Measurements from ENCODE around the gene RAD21L1. TPM values are rescaled to one million over a fixed set of nuclear protein-coding genes. Genes with fewer than 3 reads are reported as not detected.

Gene RAD21L1
- polyA plus RNA-seq, 2 donors, result not detected

GRCh38 chr20:1265226-1265915 is 39.5 kb downstream of the RAD21L1 start:
- peak overlapping the region in 1 of 2 donors; percentile 58 for H3K4me3 ChIP-seq (ENCODE audit: low read depth in 1 of 2, low read length in 2 of 2)
- H3K4me1 ChIP-seq (ENCODE audit: control insufficient read depth in 2 of 2, insufficient read depth in 2 of 2, low read length in 1 of 2), result peaks cover 0 to 2% of the 10 kb centered on the region in 2 donors
- 92 to 93% methylated on average over 4 of the region's 4 CpGs for WGBS, 2 donors
- no peaks in the 10 kb centered on the region for H3K27me3 ChIP-seq (ENCODE audit: control insufficient read depth in 1 of 2, insufficient read depth in 2 of 2, low read length in 2 of 2)
- H3K9me3 ChIP-seq (ENCODE audit: control insufficient read depth in 2 of 2, insufficient read depth in 1 of 2, low read depth in 1 of 2, low read length in 1 of 2), result no peaks in the 10 kb centered on the region
- no peaks in the 10 kb centered on the region for H3K36me3 ChIP-seq (ENCODE audit: control insufficient read depth in 2 of 2, insufficient read depth in 2 of 2, low read length in 1 of 2)
- no peak overlapping the region for H3K27ac ChIP-seq (ENCODE audit: low read depth in 2 of 2, low read length in 1 of 2)

GRCh38 chr20:1265916-1266166 is 40.0 kb downstream of the RAD21L1 start:
- peak overlapping the region; percentile 55 to 58 for H3K4me3 ChIP-seq (ENCODE audit: low read depth in 1 of 2, low read length in 2 of 2)
- no peaks in the 10 kb centered on the region for H3K36me3 ChIP-seq (ENCODE audit: control insufficient read depth in 2 of 2, insufficient read depth in 2 of 2, low read length in 1 of 2)
- H3K9me3 ChIP-seq (ENCODE audit: control insufficient read depth in 2 of 2, insufficient read depth in 1 of 2, low read depth in 1 of 2, low read length in 1 of 2), result no peaks in the 10 kb centered on the region
- 3 to 11% methylated on average over 10 of the region's 10 CpGs for WGBS, 2 donors
- H3K27me3 ChIP-seq (ENCODE audit: control insufficient read depth in 1 of 2, insufficient read depth in 2 of 2, low read length in 2 of 2), result no peaks in the 10 kb centered on the region
- H3K4me1 ChIP-seq (ENCODE audit: control insufficient read depth in 2 of 2, insufficient read depth in 2 of 2, low read length in 1 of 2), result peaks cover 0 to 2% of the 10 kb centered on the region in 2 donors
- no peak overlapping the region for H3K27ac ChIP-seq (ENCODE audit: low read depth in 2 of 2, low read length in 1 of 2)

GRCh38 chr20:1266167-1266973 is 40.5 kb downstream of the RAD21L1 start, which contains the start of gene SNPH:
SNPH (plus strand) TSS chr20:1266294; CDS start chr20:1296240, 29,946 bp downstream.
- Histone ChIP-seq H3K4me3 (ENCODE audit: low read depth in 1 of 2, low read length in 2 of 2) (peak within 1 kb of the TSS; percentile 55 to 58), H3K9me3 (ENCODE audit: control insufficient read depth in 2 of 2, insufficient read depth in 1 of 2, low read depth in 1 of 2, low read length in 1 of 2) (no peaks in the 10 kb centered on the region), H3K4me1 (ENCODE audit: control insufficient read depth in 2 of 2, insufficient read depth in 2 of 2, low read length in 1 of 2) (peaks cover 0 to 2% of the 10 kb centered on the region in 2 donors), H3K36me3 (ENCODE audit: control insufficient read depth in 2 of 2, insufficient read depth in 2 of 2, low read length in 1 of 2) (no peaks in the 10 kb centered on the region), H3K27me3 (ENCODE audit: control insufficient read depth in 1 of 2, insufficient read depth in 2 of 2, low read length in 2 of 2) (no peaks in the 10 kb centered on the region), H3K27ac (ENCODE audit: low read depth in 2 of 2, low read length in 1 of 2) (no peak within 1 kb of the TSS)
- 1% methylated on average over 55 to 61 of the region's 61 CpGs for WGBS, 2 donors

- H3K27ac ChIP-seq (ENCODE audit: low read depth in 2 of 2, low read length in 1 of 2), result no peak overlapping the region
- H3K4me3 ChIP-seq (ENCODE audit: low read depth in 1 of 2, low read length in 2 of 2), result no peak overlapping the region
These were observed 41.3 kb downstream of the RAD21L1 start for GRCh38 chr20:1267161-1267560.

GRCh38 chr20:1267809-1268374 is 42.0 kb downstream of the RAD21L1 start:
- 91% methylated on average over 3 of the region's 3 CpGs for WGBS, 2 donors
- Histone ChIP-seq H3K27ac (ENCODE audit: low read depth in 2 of 2, low read length in 1 of 2) (no peak overlapping the region), H3K36me3 (ENCODE audit: control insufficient read depth in 2 of 2, insufficient read depth in 2 of 2, low read length in 1 of 2) (no peaks in the 10 kb centered on the region), H3K4me1 (ENCODE audit: control insufficient read depth in 2 of 2, insufficient read depth in 2 of 2, low read length in 1 of 2) (peaks cover 0 to 2% of the 10 kb centered on the region in 2 donors), H3K4me3 (ENCODE audit: low read depth in 1 of 2, low read length in 2 of 2) (no peak overlapping the region), H3K27me3 (ENCODE audit: control insufficient read depth in 1 of 2, insufficient read depth in 2 of 2, low read length in 2 of 2) (no peaks in the 10 kb centered on the region), H3K9me3 (ENCODE audit: control insufficient read depth in 2 of 2, insufficient read depth in 1 of 2, low read depth in 1 of 2, low read length in 1 of 2) (no peaks in the 10 kb centered on the region)

More at GRCh38 chr20:1267161-1267560, 41.3 kb downstream of the RAD21L1 start:
- Histone ChIP-seq H3K9me3 (ENCODE audit: control insufficient read depth in 2 of 2, insufficient read depth in 1 of 2, low read depth in 1 of 2, low read length in 1 of 2) (no peaks in the 10 kb centered on the region), H3K36me3 (ENCODE audit: control insufficient read depth in 2 of 2, insufficient read depth in 2 of 2, low read length in 1 of 2) (no peaks in the 10 kb centered on the region), H3K27me3 (ENCODE audit: control insufficient read depth in 1 of 2, insufficient read depth in 2 of 2, low read length in 2 of 2) (no peaks in the 10 kb centered on the region), H3K4me1 (ENCODE audit: control insufficient read depth in 2 of 2, insufficient read depth in 2 of 2, low read length in 1 of 2) (peaks cover 0 to 2% of the 10 kb centered on the region in 2 donors)
- 70 to 73% methylated on average over 8 of the region's 8 CpGs for WGBS, 2 donors

DNA sequence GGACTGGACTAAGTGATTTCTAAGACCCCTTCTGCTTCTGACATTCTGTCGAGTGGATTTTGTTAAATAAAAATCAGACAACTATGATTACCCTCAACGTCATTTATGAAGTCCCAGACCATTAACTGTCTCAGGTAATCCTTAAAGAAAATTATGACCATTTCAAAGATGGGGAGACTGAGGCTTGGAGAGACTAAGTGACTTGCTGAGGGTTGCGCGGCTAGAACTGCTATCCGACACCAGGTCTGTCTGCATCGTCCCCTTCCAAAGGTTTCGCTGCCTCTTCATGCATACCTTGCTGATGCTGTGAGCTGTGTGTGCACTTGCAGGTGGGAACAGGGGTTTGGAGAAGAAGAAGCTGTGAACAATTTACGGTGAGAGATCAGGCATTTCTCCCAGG is 43.4 kb downstream of the RAD21L1 start:
- Histone ChIP-seq H3K4me3 (ENCODE audit: low read depth in 1 of 2, low read length in 2 of 2) (no peak overlapping the region), H3K4me1 (ENCODE audit: control insufficient read depth in 2 of 2, insufficient read depth in 2 of 2, low read length in 1 of 2) (peaks cover 0 to 2% of the 10 kb centered on the region in 2 donors), H3K27me3 (ENCODE audit: control insufficient read depth in 1 of 2, insufficient read depth in 2 of 2, low read length in 2 of 2) (no peaks in the 10 kb centered on the region), H3K27ac (ENCODE audit: low read depth in 2 of 2, low read length in 1 of 2) (no peak overlapping the region), H3K9me3 (ENCODE audit: control insufficient read depth in 2 of 2, insufficient read depth in 1 of 2, low read depth in 1 of 2, low read length in 1 of 2) (no peaks in the 10 kb centered on the region), H3K36me3 (ENCODE audit: control insufficient read depth in 2 of 2, insufficient read depth in 2 of 2, low read length in 1 of 2) (no peaks in the 10 kb centered on the region)
- WGBS, 2 donors, result 87 to 94% methylated on average over 8 of the region's 8 CpGs

- Histone ChIP-seq H3K27ac (ENCODE audit: low read depth in 2 of 2, low read length in 1 of 2) (no peak overlapping the region), H3K4me1 (ENCODE audit: control insufficient read depth in 2 of 2, insufficient read depth in 2 of 2, low read length in 1 of 2) (peaks cover 0 to 2% of the 10 kb centered on the region in 2 donors), H3K36me3 (ENCODE audit: control insufficient read depth in 2 of 2, insufficient read depth in 2 of 2, low read length in 1 of 2) (no peaks in the 10 kb centered on the region), H3K9me3 (ENCODE audit: control insufficient read depth in 2 of 2, insufficient read depth in 1 of 2, low read depth in 1 of 2, low read length in 1 of 2) (no peaks in the 10 kb centered on the region), H3K4me3 (ENCODE audit: low read depth in 1 of 2, low read length in 2 of 2) (no peak overlapping the region), H3K27me3 (ENCODE audit: control insufficient read depth in 1 of 2, insufficient read depth in 2 of 2, low read length in 2 of 2) (no peaks in the 10 kb centered on the region)
- 93 to 96% methylated on average over 3 of the region's 3 CpGs for WGBS, 2 donors
These were observed 44.0 kb downstream of the RAD21L1 start for GRCh38 chr20:1269850-1270249.

DNA sequence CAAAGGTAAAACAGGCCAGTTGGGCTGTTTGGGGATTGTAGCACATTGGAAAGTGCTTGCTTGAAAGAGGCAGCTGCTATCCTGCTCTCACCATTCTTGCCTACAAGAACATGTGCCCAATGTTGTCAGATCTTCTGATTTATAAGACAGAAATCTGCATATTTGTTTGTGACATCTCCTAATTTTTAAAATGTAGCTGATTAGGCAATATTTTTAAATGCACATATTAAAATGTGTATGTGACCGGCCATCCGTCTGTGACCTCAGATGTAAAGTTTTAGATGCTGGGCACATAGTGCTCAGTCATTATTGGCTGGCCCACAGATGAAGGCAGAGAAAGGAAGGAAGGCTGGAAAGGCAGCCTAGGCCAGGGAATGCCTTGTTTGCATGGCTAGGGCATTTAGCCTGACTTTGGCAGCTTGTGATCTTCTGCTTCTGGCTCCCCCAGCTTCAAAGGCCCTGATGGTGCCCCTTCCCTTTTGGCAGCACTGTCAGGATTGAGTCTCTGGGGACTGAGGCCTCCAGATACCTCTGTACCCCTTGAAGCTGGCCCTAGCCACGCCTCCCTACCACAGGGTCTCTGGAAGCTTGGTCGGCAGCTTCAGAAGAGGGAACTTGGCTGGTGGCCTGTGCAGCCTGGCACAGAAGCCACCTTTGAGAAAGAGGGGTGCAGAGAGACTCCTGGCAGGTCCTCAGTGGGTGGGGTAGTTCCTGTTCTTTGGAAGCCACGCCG is 46.7 kb downstream of the RAD21L1 start:
- Histone ChIP-seq H3K27ac (ENCODE audit: low read depth in 2 of 2, low read length in 1 of 2) (no peak overlapping the region), H3K27me3 (ENCODE audit: control insufficient read depth in 1 of 2, insufficient read depth in 2 of 2, low read length in 2 of 2) (no peaks in the 10 kb centered on the region), H3K36me3 (ENCODE audit: control insufficient read depth in 2 of 2, insufficient read depth in 2 of 2, low read length in 1 of 2) (no peaks in the 10 kb centered on the region), H3K9me3 (ENCODE audit: control insufficient read depth in 2 of 2, insufficient read depth in 1 of 2, low read depth in 1 of 2, low read length in 1 of 2) (no peaks in the 10 kb centered on the region), H3K4me1 (ENCODE audit: control insufficient read depth in 2 of 2, insufficient read depth in 2 of 2, low read length in 1 of 2) (peaks cover 0 to under 1% of the 10 kb centered on the region in 2 donors), H3K4me3 (ENCODE audit: low read depth in 1 of 2, low read length in 2 of 2) (no peak overlapping the region)
- 52 to 60% methylated on average over 6 of the region's 6 CpGs for WGBS, 2 donors

GRCh38 chr20:1273366-1273765 is 47.5 kb downstream of the RAD21L1 start:
- 71 to 81% methylated on average over 2 of the region's 2 CpGs for WGBS, 2 donors
- H3K9me3 ChIP-seq (ENCODE audit: control insufficient read depth in 2 of 2, insufficient read depth in 1 of 2, low read depth in 1 of 2, low read length in 1 of 2), result no peaks in the 10 kb centered on the region
- H3K36me3 ChIP-seq (ENCODE audit: control insufficient read depth in 2 of 2, insufficient read depth in 2 of 2, low read length in 1 of 2), result no peaks in the 10 kb centered on the region
- no peaks in the 10 kb centered on the region for H3K27me3 ChIP-seq (ENCODE audit: control insufficient read depth in 1 of 2, insufficient read depth in 2 of 2, low read length in 2 of 2)
- no peak overlapping the region for H3K27ac ChIP-seq (ENCODE audit: low read depth in 2 of 2, low read length in 1 of 2)
- peaks cover 0 to 2% of the 10 kb centered on the region in 2 donors for H3K4me1 ChIP-seq (ENCODE audit: control insufficient read depth in 2 of 2, insufficient read depth in 2 of 2, low read length in 1 of 2)
- no peak overlapping the region for H3K4me3 ChIP-seq (ENCODE audit: low read depth in 1 of 2, low read length in 2 of 2)
